ENCODE measurements around the gene NBPF14.
"Not testable (repeated sequence)": the region's sequence is repeated elsewhere in the genome, so short reads cannot be mapped to it uniquely, and the experiment has no call there.

- TF ChIP-seq, protein P1, sequence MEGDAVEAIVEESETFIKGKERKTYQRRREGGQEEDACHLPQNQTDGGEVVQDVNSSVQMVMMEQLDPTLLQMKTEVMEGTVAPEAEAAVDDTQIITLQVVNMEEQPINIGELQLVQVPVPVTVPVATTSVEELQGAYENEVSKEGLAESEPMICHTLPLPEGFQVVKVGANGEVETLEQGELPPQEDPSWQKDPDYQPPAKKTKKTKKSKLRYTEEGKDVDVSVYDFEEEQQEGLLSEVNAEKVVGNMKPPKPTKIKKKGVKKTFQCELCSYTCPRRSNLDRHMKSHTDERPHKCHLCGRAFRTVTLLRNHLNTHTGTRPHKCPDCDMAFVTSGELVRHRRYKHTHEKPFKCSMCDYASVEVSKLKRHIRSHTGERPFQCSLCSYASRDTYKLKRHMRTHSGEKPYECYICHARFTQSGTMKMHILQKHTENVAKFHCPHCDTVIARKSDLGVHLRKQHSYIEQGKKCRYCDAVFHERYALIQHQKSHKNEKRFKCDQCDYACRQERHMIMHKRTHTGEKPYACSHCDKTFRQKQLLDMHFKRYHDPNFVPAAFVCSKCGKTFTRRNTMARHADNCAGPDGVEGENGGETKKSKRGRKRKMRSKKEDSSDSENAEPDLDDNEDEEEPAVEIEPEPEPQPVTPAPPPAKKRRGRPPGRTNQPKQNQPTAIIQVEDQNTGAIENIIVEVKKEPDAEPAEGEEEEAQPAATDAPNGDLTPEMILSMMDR (IDR thresholded peaks at IDR 0.05; ENCODE audit: insufficient read depth, low read length): not testable (repeated sequence)
- not testable (repeated sequence) for TF ChIP-seq POLR2AphosphoS5 (IDR thresholded peaks at IDR 0.05; ENCODE audit: low read depth)
- TF ChIP-seq, protein P2, sequence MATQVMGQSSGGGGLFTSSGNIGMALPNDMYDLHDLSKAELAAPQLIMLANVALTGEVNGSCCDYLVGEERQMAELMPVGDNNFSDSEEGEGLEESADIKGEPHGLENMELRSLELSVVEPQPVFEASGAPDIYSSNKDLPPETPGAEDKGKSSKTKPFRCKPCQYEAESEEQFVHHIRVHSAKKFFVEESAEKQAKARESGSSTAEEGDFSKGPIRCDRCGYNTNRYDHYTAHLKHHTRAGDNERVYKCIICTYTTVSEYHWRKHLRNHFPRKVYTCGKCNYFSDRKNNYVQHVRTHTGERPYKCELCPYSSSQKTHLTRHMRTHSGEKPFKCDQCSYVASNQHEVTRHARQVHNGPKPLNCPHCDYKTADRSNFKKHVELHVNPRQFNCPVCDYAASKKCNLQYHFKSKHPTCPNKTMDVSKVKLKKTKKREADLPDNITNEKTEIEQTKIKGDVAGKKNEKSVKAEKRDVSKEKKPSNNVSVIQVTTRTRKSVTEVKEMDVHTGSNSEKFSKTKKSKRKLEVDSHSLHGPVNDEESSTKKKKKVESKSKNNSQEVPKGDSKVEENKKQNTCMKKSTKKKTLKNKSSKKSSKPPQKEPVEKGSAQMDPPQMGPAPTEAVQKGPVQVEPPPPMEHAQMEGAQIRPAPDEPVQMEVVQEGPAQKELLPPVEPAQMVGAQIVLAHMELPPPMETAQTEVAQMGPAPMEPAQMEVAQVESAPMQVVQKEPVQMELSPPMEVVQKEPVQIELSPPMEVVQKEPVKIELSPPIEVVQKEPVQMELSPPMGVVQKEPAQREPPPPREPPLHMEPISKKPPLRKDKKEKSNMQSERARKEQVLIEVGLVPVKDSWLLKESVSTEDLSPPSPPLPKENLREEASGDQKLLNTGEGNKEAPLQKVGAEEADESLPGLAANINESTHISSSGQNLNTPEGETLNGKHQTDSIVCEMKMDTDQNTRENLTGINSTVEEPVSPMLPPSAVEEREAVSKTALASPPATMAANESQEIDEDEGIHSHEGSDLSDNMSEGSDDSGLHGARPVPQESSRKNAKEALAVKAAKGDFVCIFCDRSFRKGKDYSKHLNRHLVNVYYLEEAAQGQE (IDR thresholded peaks at IDR 0.05; ENCODE audit: insufficient replicate concordance, low read depth): not testable (repeated sequence)
Measured at GRCh38 chr1:148625451-148625850, 29.6 kb upstream of the NBPF14 start.
